CD4-positive, alpha-beta memory T cell (primary cell): ENCODE results near the gene FGGY. TPM values are rescaled to one million over a fixed set of nuclear protein-coding genes. Genes with fewer than 3 reads are reported as not detected.

ENCODE experiments used
- CTCF ChIA-PET: fragments of 350-600 bp; sonication (Branson Sonifier 250); formaldehyde crosslinking; loops from one replicate; lab custom pipeline; 2021; ENCODE audit warnings: inconsistent platforms; ENCODE audit not compliant: partially characterized antibody; lab: Charles Lee
- POLR2A ChIA-PET: fragments of 350-600 bp; sonication (Branson Sonifier 250); formaldehyde crosslinking; loops from one replicate; lab custom pipeline; 2021; ENCODE audit not compliant: partially characterized antibody; lab: Charles Lee
- DNase-seq, 5 donors: peaks; one replicate each; pipeline versions ENCODE4 v3.0.0 to v3.0.0-alpha.2; 2020 to 2022; ENCODE audit warnings: mixed read lengths in 1 of 5
- H3K27ac ChIP-seq: one replicate; pipeline ENCODE4 v1.7.0; 2013; ENCODE audit warnings: low read depth, low read length
- H3K27me3 ChIP-seq: 2 replicates; pipeline ENCODE4 v1.7.0; 2013; ENCODE audit warnings: mild to moderate bottlenecking, low read length, moderate library complexity; ENCODE audit not compliant: insufficient read depth
- H3K36me3 ChIP-seq: 2 replicates; pipeline ENCODE4 v1.7.0; 2013; ENCODE audit warnings: mild to moderate bottlenecking, low read length, moderate library complexity; ENCODE audit not compliant: insufficient read depth
- H3K4me1 ChIP-seq: 2 replicates; pipeline ENCODE4 v1.7.0; 2013; ENCODE audit warnings: mild to moderate bottlenecking, low read length, moderate library complexity; ENCODE audit not compliant: insufficient read depth
- H3K4me3 ChIP-seq, 2 donors: one replicate each; pipeline ENCODE4 v1.7.0; 2013; ENCODE audit warnings: low read length in 2 of 2, mild to moderate bottlenecking in 1 of 2
- H3K9me3 ChIP-seq, 2 donors: one replicate each; pipeline ENCODE4 v1.7.0; 2013; ENCODE audit warnings: low read length in 2 of 2, control low read depth in 1 of 2; ENCODE audit not compliant: control insufficient read depth in 1 of 2
- H3K27ac Mint-ChIP-seq, 7 donors: one replicate each; pipeline ENCODE4 v1.8.0; 2020 to 2021; ENCODE audit warnings: mixed read lengths in 7 of 7, mild to moderate bottlenecking in 6 of 7, inconsistent platforms in 3 of 7, moderate library complexity in 3 of 7
- H3K27me3 Mint-ChIP-seq, 2 donors: one replicate each; pipeline ENCODE4 v1.8.0; 2020 to 2021; ENCODE audit warnings: mixed read lengths in 2 of 2
- H3K36me3 Mint-ChIP-seq, 2 donors: one replicate each; pipeline ENCODE4 v1.8.0; 2020 to 2021; ENCODE audit warnings: mixed read lengths in 2 of 2, inconsistent platforms in 1 of 2, mild to moderate bottlenecking in 1 of 2
- H3K4me1 Mint-ChIP-seq, 4 donors: one replicate each; pipeline ENCODE4 v1.8.0; 2020 to 2021; ENCODE audit warnings: mixed read lengths in 4 of 4, mild to moderate bottlenecking in 1 of 4
- H3K4me3 Mint-ChIP-seq, 8 donors: one replicate each; pipeline ENCODE4 v1.8.0; 2020 to 2021; ENCODE audit warnings: mixed read lengths in 8 of 8, mild to moderate bottlenecking in 7 of 8, moderate library complexity in 6 of 8, inconsistent platforms in 3 of 8
- H3K9me3 Mint-ChIP-seq, 8 donors: one replicate each; pipeline ENCODE4 v1.8.0; 2020 to 2021; ENCODE audit warnings: mixed read lengths in 8 of 8, mild to moderate bottlenecking in 5 of 8, inconsistent platforms in 3 of 8, moderate library complexity in 1 of 8
- intact Hi-C: fragments of 100-400 bp; cut with micrococcal nuclease; formaldehyde crosslinking; loops from one replicate; pipeline ENCODE4 v1.15.1; 2023
- polyA plus RNA-seq, 2 donors: library from polyadenylated mRNA; unstranded; fragments of 300-500 nt; fragmentation: Illumina TruSeq; gene quantifications; one replicate each; pipeline ENCODE4 v1.2.3, GENCODE V29; 2021
- total RNA-seq, 2 experiments: library from RNA; stranded (reverse); gene quantifications; one replicate each; pipeline ENCODE4 v1.2.3, GENCODE V29; 2021

The FGGY gene
- total and polyA plus RNA-seq, 4 experiments from 2014 or later, result 1.8 to 8.8 (median 3.6) TPM

- ChIA-PET POLR2A (no interaction called here), CTCF (interaction anchor here (1.3 kb wide), 1 partner anchor 27 kb away, joined by 3 read pairs; no protein-coding TSS in a partner anchor)
- H3K27ac ChIP-seq, result no peak overlapping the region
- Mint-ChIP-seq H3K4me3 (no peak overlapping the region), H3K27ac (no peak overlapping the region), H3K9me3 (peaks cover 0 to 3% (median under 1%) of the 10 kb centered on the region in 8 donors), H3K4me1 (no peaks in the 10 kb centered on the region), H3K36me3 (peaks cover 2 to 9% of the 10 kb centered on the region in 2 donors), H3K27me3 (no peaks in the 10 kb centered on the region)
- no peaks in the 10 kb centered on the region for H3K9me3 ChIP-seq
- no peak for DNase-seq
- intact Hi-C loops, result no loop called here
- H3K36me3 ChIP-seq, result no peaks in the 10 kb centered on the region
- H3K4me1 ChIP-seq, result no peaks in the 10 kb centered on the region
- no peak overlapping the region for H3K4me3 ChIP-seq
- no peaks in the 10 kb centered on the region for H3K27me3 ChIP-seq
These were observed 71.2 kb downstream of the FGGY start for GRCh38 chr1:59368008-59368670.

GRCh38 chr1:59375321-59376220 is 78.7 kb downstream of the FGGY start:
- Histone ChIP-seq H3K9me3 (no peaks in the 10 kb centered on the region), H3K4me3 (no peak overlapping the region), H3K27me3 (no peaks in the 10 kb centered on the region), H3K27ac (no peak overlapping the region), H3K36me3 (no peaks in the 10 kb centered on the region), H3K4me1 (no peaks in the 10 kb centered on the region)
- ChIA-PET CTCF (no interaction called here), POLR2A (no interaction called here)
- H3K4me1 Mint-ChIP-seq, result no peaks in the 10 kb centered on the region
- peaks cover 0 to 5% (median 0%) of the 10 kb centered on the region in 8 donors for H3K9me3 Mint-ChIP-seq
- H3K4me3 Mint-ChIP-seq, result no peak overlapping the region
- no peak for DNase-seq
- peaks cover 2 to 4% of the 10 kb centered on the region in 2 donors for H3K36me3 Mint-ChIP-seq
- H3K27me3 Mint-ChIP-seq, result no peaks in the 10 kb centered on the region
- intact Hi-C loops, result no loop called here
- peak overlapping the region in 1 of 7 donors; percentile 24 for H3K27ac Mint-ChIP-seq

- Histone ChIP-seq H3K36me3 (no peaks in the 10 kb centered on the region), H3K4me3 (no peak overlapping the region), H3K9me3 (no peaks in the 10 kb centered on the region), H3K27me3 (no peaks in the 10 kb centered on the region), H3K4me1 (no peaks in the 10 kb centered on the region), H3K27ac (no peak overlapping the region)
- Mint-ChIP-seq H3K36me3 (peaks cover 2 to 4% of the 10 kb centered on the region in 2 donors), H3K9me3 (peaks cover 0 to 5% (median 0%) of the 10 kb centered on the region in 8 donors), H3K27me3 (no peaks in the 10 kb centered on the region), H3K4me3 (no peak overlapping the region), H3K27ac (no peak overlapping the region), H3K4me1 (no peaks in the 10 kb centered on the region)
- intact Hi-C loops, result no loop called here
- ChIA-PET POLR2A (no interaction called here), CTCF (no interaction called here)
- DNase-seq, result no peak
These were observed 80.5 kb downstream of the FGGY start for GRCh38 chr1:59377350-59377904.

GRCh38 chr1:59378621-59379370 is 81.9 kb downstream of the FGGY start:
- Histone ChIP-seq H3K27me3 (no peaks in the 10 kb centered on the region), H3K4me1 (no peaks in the 10 kb centered on the region), H3K27ac (no peak overlapping the region), H3K4me3 (no peak overlapping the region), H3K36me3 (no peaks in the 10 kb centered on the region), H3K9me3 (no peaks in the 10 kb centered on the region)
- Mint-ChIP-seq H3K27me3 (no peaks in the 10 kb centered on the region), H3K9me3 (peaks cover 0 to 4% (median 0%) of the 10 kb centered on the region in 8 donors), H3K27ac (no peak overlapping the region), H3K4me1 (no peaks in the 10 kb centered on the region), H3K36me3 (peaks cover 2 to 4% of the 10 kb centered on the region in 2 donors), H3K4me3 (no peak overlapping the region)
- DNase-seq, result no peak
- ChIA-PET POLR2A (no interaction called here), CTCF (no interaction called here)
- intact Hi-C loops, result no loop called here

GRCh38 chr1:59379371-59379728 is 82.5 kb downstream of the FGGY start:
- no peak for DNase-seq
- Histone ChIP-seq H3K9me3 (no peaks in the 10 kb centered on the region), H3K4me1 (no peaks in the 10 kb centered on the region), H3K36me3 (no peaks in the 10 kb centered on the region), H3K4me3 (no peak overlapping the region), H3K27ac (no peak overlapping the region), H3K27me3 (no peaks in the 10 kb centered on the region)
- H3K4me3 Mint-ChIP-seq, result no peak overlapping the region
- peaks cover 0 to 4% (median 0%) of the 10 kb centered on the region in 8 donors for H3K9me3 Mint-ChIP-seq
- no peaks in the 10 kb centered on the region for H3K4me1 Mint-ChIP-seq
- H3K27ac Mint-ChIP-seq, result no peak overlapping the region
- intact Hi-C loops, result no loop called here
- peaks cover 2 to 4% of the 10 kb centered on the region in 2 donors for H3K36me3 Mint-ChIP-seq
- CTCF ChIA-PET, result no interaction called here
- POLR2A ChIA-PET, result no interaction called here
- H3K27me3 Mint-ChIP-seq, result no peaks in the 10 kb centered on the region

- no peaks in the 10 kb centered on the region for H3K27me3 Mint-ChIP-seq
- H3K36me3 Mint-ChIP-seq, result peaks cover 0 to 4% of the 10 kb centered on the region in 2 donors
- ChIA-PET POLR2A (no interaction called here), CTCF (no interaction called here)
- H3K4me1 Mint-ChIP-seq, result no peaks in the 10 kb centered on the region
- H3K36me3 ChIP-seq, result no peaks in the 10 kb centered on the region
- intact Hi-C loops, result no loop called here
- no peaks in the 10 kb centered on the region for H3K9me3 ChIP-seq
- no peak overlapping the region for H3K4me3 Mint-ChIP-seq
- peaks cover 0 to 4% (median 0%) of the 10 kb centered on the region in 8 donors for H3K9me3 Mint-ChIP-seq
- no peak overlapping the region for H3K27ac ChIP-seq
- no peak overlapping the region for H3K27ac Mint-ChIP-seq
- H3K27me3 ChIP-seq, result no peaks in the 10 kb centered on the region
- DNase-seq, result no peak
- H3K4me1 ChIP-seq, result no peaks in the 10 kb centered on the region
- H3K4me3 ChIP-seq, result no peak overlapping the region
These were observed 87.1 kb downstream of the FGGY start for GRCh38 chr1:59383963-59384362.

GRCh38 chr1:59384443-59384842 is 87.5 kb downstream of the FGGY start:
- Mint-ChIP-seq H3K4me3 (no peak overlapping the region), H3K4me1 (no peaks in the 10 kb centered on the region), H3K27ac (no peak overlapping the region), H3K36me3 (peaks cover 0 to 4% of the 10 kb centered on the region in 2 donors), H3K27me3 (no peaks in the 10 kb centered on the region), H3K9me3 (peaks cover 0 to 4% (median 0%) of the 10 kb centered on the region in 8 donors)
- intact Hi-C loops, result no loop called here
- no peaks in the 10 kb centered on the region for H3K36me3 ChIP-seq
- H3K4me3 ChIP-seq, result no peak overlapping the region
- no peaks in the 10 kb centered on the region for H3K4me1 ChIP-seq
- POLR2A ChIA-PET, result no interaction called here
- no peak for DNase-seq
- no peaks in the 10 kb centered on the region for H3K27me3 ChIP-seq
- CTCF ChIA-PET, result no interaction called here
- no peaks in the 10 kb centered on the region for H3K9me3 ChIP-seq
- H3K27ac ChIP-seq, result no peak overlapping the region
